Colon (tissue), 2 donors: ENCODE results near the gene ARHGAP27.
"Not testable (repeated sequence)": the region's sequence is repeated elsewhere in the genome, so short reads cannot be mapped to it uniquely, and the experiment has no call there.

Experiments
- FAIRE-seq: peaks from 2 replicates; lab custom pipeline; 2012; peaks lifted over from hg19 to GRCh38; lab: Jason Lieb, UNC
- donor health status: control.
- donor health status: control.

Gene ARHGAP27

GRCh38 chr17:45361976-45362375 lies 70.7 kb downstream of the ARHGAP27 start:
- FAIRE-seq, result no peak

- no peak for FAIRE-seq
Observed at GRCh38 chr17:45361451-45361850, 71.2 kb downstream of the ARHGAP27 start.

GRCh38 chr17:45357364-45357997 lies 75.2 kb downstream of the ARHGAP27 start:
- no peak for FAIRE-seq

GRCh38 chr17:45355087-45355486 lies 77.6 kb downstream of the ARHGAP27 start:
- no peak for FAIRE-seq

- FAIRE-seq, result no peak
Observed at GRCh38 chr17:45353043-45353442, 79.6 kb downstream of the ARHGAP27 start.

GRCh38 chr17:45351831-45352230 lies 80.8 kb downstream of the ARHGAP27 start:
- FAIRE-seq, result no peak

GRCh38 chr17:45347444-45347843 lies 85.2 kb downstream of the ARHGAP27 start:
- no peak for FAIRE-seq

- no peak for FAIRE-seq
Observed at GRCh38 chr17:45346216-45347015, 86.3 kb downstream of the ARHGAP27 start.

- no peak for FAIRE-seq
Observed at GRCh38 chr17:45345554-45346215, 87.0 kb downstream of the ARHGAP27 start.

- FAIRE-seq, result no peak
Observed at GRCh38 chr17:45345246-45345553, 87.5 kb downstream of the ARHGAP27 start.

- not testable (repeated sequence) for FAIRE-seq
Observed at GRCh38 chr17:45343967-45344664, 88.6 kb downstream of the ARHGAP27 start.
